ENCODE results near the gene ITIH2. TPM values are rescaled to one million over a fixed set of nuclear protein-coding genes. Genes with fewer than 3 reads are reported as not detected.

Gene ITIH2
- not detected in 2 replicates for total RNA-seq (2021; fragmentation: NEBNext Ultra II Directional; extraction: Animal tissue kit (Norgen Biotek cat#: 25700))
- not detected in 2 replicates for polyA plus RNA-seq (2011; rRNA removed)
- 0.13 TPM for polyA plus RNA-seq (2011; cell fraction: cytosol; rRNA removed)
- polyA plus RNA-seq (2011; cell fraction: nucleus; rRNA removed), result not detected
- not detected in 4 replicates for polyA plus RNA-seq (2012, experiment 1 of 2)
- polyA plus RNA-seq (2012, experiment 2 of 2), result not detected
- polyA plus RNA-seq (2013, experiment 1 of 2), result not detected
- polyA plus RNA-seq (2013, experiment 2 of 2), result not detected
- not detected in 2 replicates for polyA minus RNA-seq (2011; rRNA and poly(A)+ RNA removed)
- polyA minus RNA-seq (2011; cell fraction: cytosol; rRNA and poly(A)+ RNA removed), result not detected
- polyA minus RNA-seq (2011; cell fraction: nucleus; rRNA and poly(A)+ RNA removed), result not detected
- long read RNA-seq, experiment 1, result 0 reads
- long read RNA-seq, experiment 2, result 0 reads

- H3K36me3 ChIP-seq (ENCODE audit: control insufficient read depth in 2 of 4, insufficient read depth in 4 of 4, low read length in 3 of 4), result no peaks in the 10 kb centered on the region
- no peak within 1 kb of the TSS for H4K5ac ChIP-seq (ENCODE audit: insufficient read length, low read depth, low read length)
- no peak within 1 kb of the TSS for H3K4me3 ChIP-seq (ENCODE audit: extremely low read depth in 1 of 4, insufficient read depth in 2 of 4, low read depth in 3 of 4, low read length in 4 of 4)
- POLR2A ChIA-PET (ENCODE audit: partially characterized antibody), result no interaction called here
- H3K23me2 ChIP-seq (ENCODE audit: low read depth, low read length), result no peaks in the 10 kb centered on the region; the same call in 1 of the 2 replicates
- no peak for FAIRE-seq
- no peaks in the 10 kb centered on the region for H3K4me1 ChIP-seq (replicated peaks in 1 of 4; ENCODE audit: control insufficient read depth in 3 of 4, insufficient read depth in 4 of 4, low read length in 3 of 4)
- no peak within 1 kb of the TSS for H3K4ac ChIP-seq (replicated peaks; ENCODE audit: insufficient read length, low read depth, low read length)
- no peak within 1 kb of the TSS for H2BK15ac ChIP-seq (ENCODE audit: low read length)
- H3K79me1 ChIP-seq (ENCODE audit: low read depth, low read length), result no peaks in the 10 kb centered on the region
- no peak for DNase-seq (ENCODE audit: low read depth in 1 of 2, low spot score in 2 of 2)
- no peak within 1 kb of the TSS for H2BK20ac ChIP-seq (ENCODE audit: low read length)
- no peak within 1 kb of the TSS for H3K18ac ChIP-seq (ENCODE audit: extremely low read depth, low read length)
- no peak within 1 kb of the TSS for H4K8ac ChIP-seq (ENCODE audit: extremely low read depth, insufficient read depth, low read length)
- H3K79me2 ChIP-seq (ENCODE audit: control insufficient read depth in 1 of 2, insufficient read depth in 2 of 2, low read length in 2 of 2), result no peaks in the 10 kb centered on the region
- H4K20me1 ChIP-seq (replicated peaks in 1 of 2; ENCODE audit: control insufficient read depth in 1 of 2, insufficient read depth in 2 of 2, low read length in 2 of 2), result no peaks in the 10 kb centered on the region
- no peaks in the 10 kb centered on the region for H3K9me3 ChIP-seq (ENCODE audit: insufficient read depth in 2 of 2, low read depth in 1 of 2, low read length in 1 of 2)
- no peak within 1 kb of the TSS for H3K14ac ChIP-seq (ENCODE audit: insufficient read length)
- H2BK12ac ChIP-seq (ENCODE audit: low read depth, low read length), result no peak within 1 kb of the TSS
- no peak within 1 kb of the TSS for H3K56ac ChIP-seq (replicated peaks; ENCODE audit: insufficient read length, low read depth, low read length)
- WGBS, 2 experiments (ENCODE audit: extremely low coverage in 1 of 2, insufficient coverage in 1 of 2, insufficient read length in 1 of 2, insufficient replicate concordance in 2 of 2, low coverage in 1 of 2, low lambda C conversion rate in 2 of 2, missing lambda C conversion rate in 1 of 2), result 80% methylated on average over 4 of the region's 4 CpGs; no CpG with 5 or more reads in 1 of the 2 experiments
- no peak within 1 kb of the TSS for H3K27ac ChIP-seq (ENCODE audit: low read depth, low read length)
- CTCF ChIA-PET (ENCODE audit: partially characterized antibody), result interaction anchor here (1.1 to 1.3 kb wide), 3 partner anchors 16 to 177 kb away, joined by 4 to 10 read pairs (median 4); no protein-coding TSS in a partner anchor
- no peak within 1 kb of the TSS for H4K91ac ChIP-seq (replicated peaks; ENCODE audit: insufficient read length, low read length)
- no peak within 1 kb of the TSS for H3K23ac ChIP-seq (ENCODE audit: insufficient read length)
- H2AK5ac ChIP-seq (ENCODE audit: low read depth, low read length), result no peak within 1 kb of the TSS
- H3K27me3 ChIP-seq (replicated peaks in 1 of 4; ENCODE audit: control insufficient read depth in 3 of 4, extremely low read depth in 1 of 4, insufficient read depth in 3 of 4, low read length in 3 of 4), result no peaks in the 10 kb centered on the region
- no peak within 1 kb of the TSS for H3K9ac ChIP-seq (replicated peaks in 1 of 4; ENCODE audit: extremely low read depth in 1 of 4, low read depth in 3 of 4, low read length in 3 of 4)
- no peak within 1 kb of the TSS for H2BK5ac ChIP-seq (ENCODE audit: low read depth, low read length)
- H2AFZ ChIP-seq (ENCODE audit: low read length), result no peak within 1 kb of the TSS
- no peak within 1 kb of the TSS for H2BK120ac ChIP-seq (replicated peaks; ENCODE audit: low read depth, low read length)
- no peak within 1 kb of the TSS for H3K4me2 ChIP-seq (ENCODE audit: insufficient read depth in 1 of 2, low read depth in 2 of 2, low read length in 2 of 2)
- TF ChIP-seq KDM4A (IDR thresholded peaks at IDR 0.05; ENCODE audit: low read depth, low read length, severe bottlenecking) (no peak), CTCF (IDR thresholded peaks at IDR 0.05; ENCODE audit: control extremely low read depth in 1 of 3, insufficient read depth in 1 of 3, low read depth in 1 of 3, low read length in 3 of 3) (no peak), JUND (IDR thresholded peaks at IDR 0.05; ENCODE audit: low read length) (no peak), YY1 (IDR thresholded peaks at IDR 0.05; ENCODE audit: low read depth, low read length) (no peak), JUN (IDR thresholded peaks at IDR 0.05; ENCODE audit: low read depth, low read length) (no peak), RBBP5 (IDR thresholded peaks at IDR 0.05; ENCODE audit: borderline replicate concordance, low read depth, low read length) (no peak), SP4 (IDR thresholded peaks at IDR 0.05; ENCODE audit: low read length) (no peak), CBX5 (IDR thresholded peaks at IDR 0.05; ENCODE audit: low read depth, low read length) (no peak), SP1 (IDR thresholded peaks at IDR 0.05; ENCODE audit: low read depth, low read length) (no peak)
- TF ChIP-seq, protein P1, sequence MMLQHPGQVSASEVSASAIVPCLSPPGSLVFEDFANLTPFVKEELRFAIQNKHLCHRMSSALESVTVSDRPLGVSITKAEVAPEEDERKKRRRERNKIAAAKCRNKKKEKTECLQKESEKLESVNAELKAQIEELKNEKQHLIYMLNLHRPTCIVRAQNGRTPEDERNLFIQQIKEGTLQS (IDR thresholded peaks at IDR 0.05; ENCODE audit: insufficient read depth, low read depth, low read length), result no peak
Observed at GRCh38 chr10:7703140-7703539, at the start of gene ITIH2. ITIH2 (plus strand) TSS chr10:7703316; CDS start chr10:7703435, 119 bp downstream.

Measured in H1 (cell line).